GM19099 (cell line): ENCODE measurements around the gene LRRC10B.

Source experiments
- POLR2A ChIP-seq: IDR thresholded peaks from 3 replicates; pipeline ENCODE4 v1.6.1; 2011; ENCODE audit warnings: low read depth; ENCODE audit not compliant: insufficient read length; ENCODE audit errors: extremely low read depth

The LRRC10B gene

GRCh38 chr11:61485080-61485479, 23.5 kb upstream of the LRRC10B start:
- no peak for TF ChIP-seq POLR2A

GRCh38 chr11:61486011-61486620, 22.4 kb upstream of the LRRC10B start:
- TF ChIP-seq POLR2A: no peak

- TF ChIP-seq POLR2A: no peak
These were observed 21.8 kb upstream of the LRRC10B start for GRCh38 chr11:61486779-61487178.

- no peak for TF ChIP-seq POLR2A
These were observed 21.1 kb upstream of the LRRC10B start for GRCh38 chr11:61487342-61488025.

- no peak for TF ChIP-seq POLR2A
These were observed 19.8 kb upstream of the LRRC10B start for GRCh38 chr11:61488651-61489291.

- TF ChIP-seq POLR2A: no peak
These were observed 18.5 kb upstream of the LRRC10B start for GRCh38 chr11:61489833-61490721.

GRCh38 chr11:61491736-61492395, 16.7 kb upstream of the LRRC10B start:
- TF ChIP-seq POLR2A: no peak

DNA sequence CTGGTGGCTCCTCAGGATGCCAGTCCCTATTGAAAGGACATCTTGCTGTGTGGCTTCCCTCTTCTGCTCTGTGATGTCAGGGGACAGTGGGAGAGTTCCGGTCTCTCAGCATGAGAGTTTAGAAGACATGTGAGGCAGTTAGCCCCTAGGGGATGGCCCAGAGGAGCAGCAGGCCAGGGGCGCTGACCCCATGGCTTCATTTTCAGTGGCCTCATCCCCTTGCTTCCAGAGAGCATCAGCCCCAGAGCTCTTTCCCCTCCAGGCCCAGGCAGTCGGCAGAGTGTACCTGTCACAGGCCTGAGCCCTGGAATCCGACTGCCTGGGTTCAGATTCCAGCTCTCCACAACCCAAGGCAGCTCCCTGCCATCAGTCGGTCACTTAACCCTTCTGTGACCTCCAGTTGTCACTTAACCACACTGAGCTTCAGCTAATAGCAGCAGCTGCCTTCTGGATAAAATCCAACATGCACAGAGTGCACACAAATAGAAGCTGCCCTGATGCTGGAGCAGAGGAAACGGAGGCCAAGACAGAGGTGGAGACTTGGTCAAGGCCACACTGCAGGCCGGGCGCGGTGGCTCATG, 14.1 kb upstream of the LRRC10B start:
- TF ChIP-seq POLR2A: no peak

- TF ChIP-seq POLR2A: no peak
These were observed 12.5 kb upstream of the LRRC10B start for GRCh38 chr11:61495801-61496601.

- no peak for TF ChIP-seq POLR2A
These were observed 11.7 kb upstream of the LRRC10B start for GRCh38 chr11:61496602-61497400.

- TF ChIP-seq POLR2A: no peak
These were observed 11.1 kb upstream of the LRRC10B start for GRCh38 chr11:61497473-61497872.

GRCh38 chr11:61497876-61498275, 10.7 kb upstream of the LRRC10B start:
- TF ChIP-seq POLR2A: no peak
